ACHN (cell line): Measurements from ENCODE around the gene PKD1L1.
"Not testable (repeated sequence)": the region's sequence is repeated elsewhere in the genome, so short reads cannot be mapped to it uniquely, and the experiment has no call there.

Experiments used
- DNase-seq: peaks from one replicate; pipeline ENCODE4 v3.0.0-alpha.2; 2015
- in situ Hi-C: cut with HindIII; loops from 2 replicates; pipeline ENCODE4 v1.10.0; 2017; ENCODE audit warnings: low sequenced_read_pairs, low pct_ligation_motif_present, low pct_unique_long_range_greater_than_20kb

PKD1L1 gene

GRCh38 chr7:47931005-47932004, 17.0 kb downstream of the PKD1L1 start:
- DNase-seq, result no peak
- in situ Hi-C loops, result no loop called here

DNA sequence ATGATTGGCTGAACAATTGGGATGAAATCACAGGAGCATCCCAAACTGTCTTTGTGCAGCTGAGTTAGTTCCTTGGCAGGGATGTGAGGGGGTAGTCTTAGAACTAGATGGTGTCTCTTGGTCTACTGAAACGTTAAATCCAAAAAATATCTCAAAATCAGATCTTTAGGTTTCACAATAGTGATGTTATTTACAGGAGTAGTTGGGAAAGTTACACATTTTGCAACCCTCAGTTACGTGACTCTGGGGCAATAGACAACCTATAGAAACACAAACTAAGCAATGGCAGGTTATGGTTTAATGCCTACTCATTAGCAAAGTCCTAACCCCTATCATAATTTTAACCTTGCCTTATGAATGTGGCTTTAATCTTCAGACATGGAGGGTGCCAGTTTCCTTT, 24.0 kb downstream of the PKD1L1 start:
- in situ Hi-C loops, result no loop called here
- no peak for DNase-seq

- in situ Hi-C loops, DNase-seq: not testable (repeated sequence)
Measured at GRCh38 chr7:47923081-47923875, 25.0 kb downstream of the PKD1L1 start.

- DNase-seq, in situ Hi-C loops: not testable (repeated sequence)
Measured at GRCh38 chr7:47916514-47916913, 31.8 kb downstream of the PKD1L1 start.

DNA sequence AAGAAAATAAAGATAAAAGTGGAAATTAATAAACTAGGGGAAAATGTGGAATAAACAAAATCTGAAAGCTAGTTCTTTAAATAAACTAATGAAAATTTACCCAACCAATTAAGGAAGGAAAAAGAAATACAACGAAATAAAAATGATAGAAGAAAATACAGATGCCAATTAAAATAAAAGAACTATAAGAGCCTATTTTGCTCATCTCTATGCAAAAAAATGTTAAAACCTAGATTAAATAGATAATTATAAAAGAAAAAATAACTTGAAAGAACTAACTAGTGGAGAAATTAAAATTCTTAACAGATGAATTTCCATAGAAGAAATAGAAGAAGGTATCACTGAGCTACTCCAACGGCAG, 32.7 kb downstream of the PKD1L1 start:
- in situ Hi-C loops, result no loop called here
- no peak for DNase-seq

DNA sequence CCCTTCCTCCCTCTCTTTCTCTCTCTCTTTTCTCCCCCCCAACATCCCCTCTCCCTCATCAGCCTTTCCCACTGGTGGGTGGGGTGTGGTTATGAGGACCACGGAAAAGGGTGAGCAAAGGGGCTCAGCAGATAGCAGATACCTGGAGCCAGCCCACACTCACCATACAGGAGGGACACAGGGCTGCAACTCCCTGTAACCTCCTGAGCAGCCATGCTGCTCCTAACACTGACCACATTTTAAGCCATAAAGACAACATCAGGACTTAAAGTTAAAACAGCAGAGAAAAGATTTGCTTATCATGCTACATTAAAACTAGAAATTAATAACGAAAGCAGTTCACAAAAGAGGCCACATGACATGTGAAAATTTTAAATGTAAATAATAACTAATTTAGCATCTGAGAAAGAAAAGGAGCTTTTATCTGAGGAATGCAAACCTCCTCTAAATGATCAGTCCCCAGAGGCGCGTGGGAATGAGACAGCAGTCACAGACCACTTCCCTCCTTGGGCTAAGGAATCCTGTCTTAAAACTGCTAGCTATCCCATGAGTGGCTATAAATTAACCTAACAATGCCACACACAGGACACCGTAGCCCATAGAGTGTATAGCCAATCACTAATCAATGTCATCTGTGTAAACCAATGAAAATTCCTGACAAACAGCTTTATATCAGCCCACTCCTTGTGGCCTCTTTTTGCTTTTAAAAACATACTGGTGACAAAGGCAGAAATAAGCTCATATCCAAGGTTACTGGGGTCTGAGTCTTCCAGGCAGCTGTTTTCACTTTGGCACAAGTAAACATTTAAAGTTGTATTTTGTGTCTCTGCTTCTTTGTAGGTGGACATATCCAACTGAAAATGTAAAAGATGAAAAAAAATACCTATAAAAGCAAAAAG, 33.3 kb downstream of the PKD1L1 start:
- in situ Hi-C loops, result no loop called here
- DNase-seq, result no peak

- in situ Hi-C loops, result no loop called here
- DNase-seq, result no peak
Measured at GRCh38 chr7:47912332-47912731, 35.9 kb downstream of the PKD1L1 start.

DNA sequence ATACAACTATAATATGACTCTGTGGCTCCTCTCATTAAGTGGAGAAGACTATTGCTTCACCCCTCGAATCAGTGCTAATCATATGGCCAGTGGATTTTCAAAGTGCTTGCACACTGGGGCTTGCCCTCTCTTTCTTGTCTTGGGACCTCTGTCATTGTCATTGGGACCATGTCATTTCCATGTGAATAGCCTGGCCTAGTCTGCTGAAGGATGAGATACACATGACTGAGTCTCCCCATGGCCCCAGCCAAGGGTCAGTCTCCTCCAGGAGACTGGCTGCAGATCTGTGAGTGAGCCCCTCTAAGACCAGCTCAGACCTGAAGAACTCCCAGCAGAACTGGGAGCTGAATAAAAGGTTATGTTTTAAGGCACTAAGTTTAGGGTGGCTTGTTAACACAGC, 39.5 kb downstream of the PKD1L1 start:
- no peak for DNase-seq
- in situ Hi-C loops, result no loop called here

DNA sequence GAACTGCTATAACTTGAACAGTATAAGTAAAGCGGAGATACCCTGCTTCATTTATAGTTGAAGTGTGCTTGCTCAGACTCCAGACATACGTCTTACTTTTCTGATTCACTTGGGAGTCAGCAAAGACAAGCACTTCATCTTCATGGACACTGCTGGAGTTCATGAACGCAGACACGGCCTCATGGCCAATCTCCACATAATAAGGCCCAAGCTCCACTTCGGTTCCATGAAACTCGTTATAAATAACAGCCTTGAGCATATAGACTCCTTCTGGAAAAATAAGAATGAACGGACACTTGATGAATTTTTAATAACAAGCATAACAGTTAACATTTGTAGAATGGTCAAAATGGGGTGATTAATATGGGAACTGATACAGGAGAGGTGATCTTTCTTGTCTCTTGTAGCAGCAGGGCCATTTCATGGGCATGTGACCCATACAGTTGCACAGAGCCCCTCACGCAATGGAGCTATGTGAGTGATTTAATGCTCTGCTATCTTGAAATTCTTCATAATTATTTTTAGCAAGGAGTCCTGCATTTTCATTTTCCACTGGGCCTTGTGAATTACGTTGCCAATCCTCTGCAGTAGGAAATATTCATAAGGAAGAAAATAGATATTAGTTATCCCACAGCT, 40.2 kb downstream of the PKD1L1 start:
- DNase-seq, result no peak

DNA sequence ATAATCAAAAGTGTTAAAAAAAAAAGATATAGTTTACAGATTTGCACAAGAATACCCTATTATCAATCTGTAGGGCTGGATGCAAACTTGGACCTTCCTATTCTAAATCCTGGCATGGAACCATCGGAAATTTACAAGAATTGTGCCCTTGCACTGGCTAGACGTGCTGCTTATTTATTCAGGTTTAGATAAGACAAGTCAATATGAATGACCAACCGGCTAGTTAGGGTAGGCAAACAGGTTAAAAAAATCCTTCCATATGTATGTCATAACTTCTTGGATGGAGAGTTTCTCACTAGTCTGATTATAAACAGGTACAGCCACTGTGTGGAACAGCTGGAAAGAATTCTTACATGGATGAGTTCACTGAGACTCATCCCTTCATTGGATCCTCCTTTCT, 41.4 kb downstream of the PKD1L1 start:
- no peak for DNase-seq
- in situ Hi-C loops, result no loop called here

More for the DNA sequence above, 40.2 kb downstream of the PKD1L1 start:
- in situ Hi-C loops, result no loop called here

DNA sequence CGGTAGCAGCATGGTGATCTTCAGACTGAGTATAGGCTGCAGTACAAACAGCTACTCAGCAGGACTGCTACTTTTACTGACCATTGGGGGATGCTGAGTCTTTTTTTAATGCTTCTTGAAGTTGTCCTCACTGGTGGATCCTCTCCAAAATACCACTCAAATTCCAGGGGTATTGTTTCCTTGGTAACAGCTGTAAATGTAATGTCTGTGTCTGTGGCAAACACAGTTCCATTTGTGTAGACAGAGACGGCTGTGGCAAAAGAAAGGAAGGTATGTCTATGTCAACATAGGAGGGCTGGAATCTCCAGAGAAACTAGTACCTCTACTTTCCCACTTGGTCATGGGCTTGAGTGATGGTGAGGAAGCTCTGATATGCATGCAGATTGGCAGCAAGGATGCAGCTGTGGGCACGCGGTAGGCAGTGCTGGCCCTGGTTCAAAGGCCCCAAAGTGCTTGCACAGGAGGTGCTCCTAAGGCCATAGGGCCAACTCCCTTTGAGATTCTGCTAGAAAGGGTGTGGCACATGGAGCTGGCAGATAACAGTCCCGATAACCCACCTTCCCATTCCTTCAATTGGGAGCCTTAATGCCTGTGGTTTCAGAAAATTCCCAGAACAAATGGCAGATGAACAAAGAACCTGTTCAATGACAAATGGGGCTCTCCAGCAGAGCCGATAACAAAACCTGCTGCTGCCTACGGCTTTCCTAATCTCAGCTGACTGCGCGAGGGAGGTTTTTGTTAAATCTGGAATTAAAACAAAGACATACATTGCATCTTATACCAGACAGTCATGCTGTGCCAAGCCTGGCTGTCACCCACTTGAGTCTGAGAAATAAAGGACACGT, 43.0 kb downstream of the PKD1L1 start:
- no peak for DNase-seq
- in situ Hi-C loops, result no loop called here

- DNase-seq, result no peak
- in situ Hi-C loops, result no loop called here
Measured at GRCh38 chr7:47902013-47902412, 46.3 kb downstream of the PKD1L1 start.

DNA sequence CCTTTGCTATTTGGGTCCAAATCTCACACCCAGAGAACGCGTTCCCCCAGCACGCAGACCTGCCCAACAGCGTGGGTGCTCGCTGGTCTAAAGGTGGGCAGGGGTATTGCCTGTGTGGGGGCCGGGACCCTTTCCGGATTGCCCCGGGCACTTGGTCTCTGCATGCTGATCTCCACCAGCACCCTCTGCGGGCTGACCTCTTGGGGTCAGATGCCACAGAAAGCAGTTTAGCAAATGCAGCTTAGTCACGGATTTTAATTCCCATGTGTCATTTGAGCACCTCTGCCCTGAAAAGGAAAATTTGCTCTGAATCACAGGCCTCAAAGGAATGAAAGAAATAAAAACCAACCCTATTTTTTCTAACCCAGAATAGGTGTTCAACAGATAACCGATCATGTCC, 46.7 kb downstream of the PKD1L1 start:
- peak; percentile 30 for DNase-seq
- in situ Hi-C loops, result no loop called here

- in situ Hi-C loops, result no loop called here
- DNase-seq, result no peak
Measured at GRCh38 chr7:47897831-47898230, 50.4 kb downstream of the PKD1L1 start.

DNA sequence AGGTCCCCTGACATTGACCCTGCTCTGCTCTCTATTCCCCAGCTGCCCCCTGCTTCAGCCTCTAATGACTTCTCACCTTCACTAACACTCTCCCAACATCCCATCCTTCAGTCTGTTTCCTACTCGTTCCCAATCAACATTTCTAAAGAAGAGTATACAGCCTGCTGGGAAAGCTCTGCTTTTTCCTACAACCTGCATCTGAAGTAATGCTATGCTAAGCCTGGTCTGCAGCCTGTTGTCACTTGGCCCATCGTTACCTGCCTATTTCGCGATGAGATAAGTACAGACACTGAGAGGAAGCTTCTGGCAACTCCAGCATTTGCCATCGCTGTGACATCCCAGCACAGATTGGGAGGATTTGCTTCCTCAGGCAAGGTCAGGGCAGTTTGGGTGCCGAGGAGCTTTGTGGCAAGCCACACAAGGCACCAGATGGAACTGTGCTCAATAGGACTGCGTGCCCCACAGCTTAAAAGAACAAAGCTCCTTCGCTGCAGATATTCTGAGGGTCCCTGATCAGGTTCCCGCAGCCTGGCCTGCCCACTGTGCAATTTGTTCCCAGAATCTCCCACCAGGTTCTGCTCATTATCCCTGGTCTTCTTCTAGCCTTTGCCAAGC, 51.4 kb downstream of the PKD1L1 start:
- in situ Hi-C loops, result no loop called here

GRCh38 chr7:47895026-47895425, 53.2 kb downstream of the PKD1L1 start:
- in situ Hi-C loops, result no loop called here
- no peak for DNase-seq

More for the DNA sequence above, 51.4 kb downstream of the PKD1L1 start:
- no peak for DNase-seq
